ENCODE measurements around the gene RTRAF. TPM values are rescaled to one million over a fixed set of nuclear protein-coding genes. Genes with fewer than 3 reads are reported as not detected.

RTRAF gene
- total RNA-seq, 6 experiments from 2014 or later, result 35.1 to 73.0 (median 55.4) TPM

DNA sequence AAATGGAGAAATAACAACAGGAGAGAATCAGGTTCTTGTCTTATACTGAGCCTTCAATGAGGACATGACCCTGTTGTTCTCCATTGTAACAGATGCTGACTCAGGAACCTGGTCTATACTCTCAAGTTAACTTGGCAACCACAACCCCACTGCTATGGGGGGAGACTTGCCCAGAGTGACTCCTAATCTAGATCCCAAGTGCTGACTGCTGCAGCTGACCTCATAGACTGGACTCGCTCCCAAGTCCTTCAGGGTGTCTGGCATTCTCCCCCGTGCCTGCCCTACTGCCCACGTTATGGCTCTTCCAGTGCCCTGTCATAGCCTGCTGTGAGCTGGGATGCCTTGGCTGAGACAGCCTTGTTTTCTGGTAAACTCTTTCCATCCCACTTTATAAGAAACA, 42.4 kb downstream of the RTRAF start:
- no peak for ATAC-seq

DNA sequence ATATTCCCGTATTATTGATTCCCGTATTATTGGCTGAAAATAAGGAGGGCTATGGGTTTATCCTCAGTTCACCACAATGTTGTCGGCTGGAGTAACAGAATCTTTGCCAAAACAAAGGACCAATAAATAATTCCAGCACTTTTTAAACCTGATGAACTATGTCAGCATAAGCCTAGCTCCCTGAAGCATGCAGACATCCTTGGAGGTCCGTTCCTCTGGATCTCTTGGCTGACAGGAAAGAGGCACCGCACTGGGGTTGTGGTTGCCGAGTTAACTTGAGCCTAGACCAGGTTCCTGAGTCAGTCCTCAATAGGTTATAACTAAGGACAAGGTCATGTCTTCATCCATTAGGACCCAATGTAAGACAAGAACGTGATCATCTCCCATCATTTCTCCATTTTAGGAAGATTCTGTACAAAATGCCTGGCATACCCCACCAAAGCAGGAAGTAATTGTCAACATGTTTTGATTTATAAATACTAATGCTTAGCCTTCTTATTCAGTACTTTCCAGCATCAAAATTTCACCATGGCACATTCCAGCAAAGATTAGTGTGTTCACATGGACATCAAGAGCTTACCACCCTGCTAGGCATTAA, 43.0 kb downstream of the RTRAF start:
- TF ChIP-seq, protein P1, sequence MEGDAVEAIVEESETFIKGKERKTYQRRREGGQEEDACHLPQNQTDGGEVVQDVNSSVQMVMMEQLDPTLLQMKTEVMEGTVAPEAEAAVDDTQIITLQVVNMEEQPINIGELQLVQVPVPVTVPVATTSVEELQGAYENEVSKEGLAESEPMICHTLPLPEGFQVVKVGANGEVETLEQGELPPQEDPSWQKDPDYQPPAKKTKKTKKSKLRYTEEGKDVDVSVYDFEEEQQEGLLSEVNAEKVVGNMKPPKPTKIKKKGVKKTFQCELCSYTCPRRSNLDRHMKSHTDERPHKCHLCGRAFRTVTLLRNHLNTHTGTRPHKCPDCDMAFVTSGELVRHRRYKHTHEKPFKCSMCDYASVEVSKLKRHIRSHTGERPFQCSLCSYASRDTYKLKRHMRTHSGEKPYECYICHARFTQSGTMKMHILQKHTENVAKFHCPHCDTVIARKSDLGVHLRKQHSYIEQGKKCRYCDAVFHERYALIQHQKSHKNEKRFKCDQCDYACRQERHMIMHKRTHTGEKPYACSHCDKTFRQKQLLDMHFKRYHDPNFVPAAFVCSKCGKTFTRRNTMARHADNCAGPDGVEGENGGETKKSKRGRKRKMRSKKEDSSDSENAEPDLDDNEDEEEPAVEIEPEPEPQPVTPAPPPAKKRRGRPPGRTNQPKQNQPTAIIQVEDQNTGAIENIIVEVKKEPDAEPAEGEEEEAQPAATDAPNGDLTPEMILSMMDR (IDR thresholded peaks at IDR 0.05), result no peak
- no peak for TF ChIP-seq POLR2A (IDR thresholded peaks at IDR 0.05)
- Histone ChIP-seq H3K9me3 (no peaks in the 10 kb centered on the region), H3K4me1 (no peaks in the 10 kb centered on the region), H3K4me3 (no peak overlapping the region), H3K36me3 (no peaks in the 10 kb centered on the region), H3K27ac (no peak overlapping the region), H3K27me3 (no peaks in the 10 kb centered on the region)
- intact Hi-C loops (cut with DNase I), result no loop called here
- WGBS (ENCODE audit: insufficient coverage, low coverage, low lambda C conversion rate, missing lambda C conversion rate), result 56% methylated on average over 6 of the region's 7 CpGs
- no peak for ATAC-seq
- DNase-seq, result no peak

More for the DNA sequence above, 42.4 kb downstream of the RTRAF start:
- Histone ChIP-seq H3K9me3 (no peaks in the 10 kb centered on the region), H3K27ac (no peak overlapping the region), H3K27me3 (no peaks in the 10 kb centered on the region), H3K4me1 (no peaks in the 10 kb centered on the region), H3K4me3 (no peak overlapping the region), H3K36me3 (no peaks in the 10 kb centered on the region)
- intact Hi-C loops (cut with DNase I), result no loop called here
- no peak for DNase-seq
- WGBS (ENCODE audit: insufficient coverage, low coverage, low lambda C conversion rate, missing lambda C conversion rate), result no CpG with 5 or more reads among the region's 3 CpGs
- TF ChIP-seq, protein P1 (IDR thresholded peaks at IDR 0.05), result no peak
- TF ChIP-seq POLR2A (IDR thresholded peaks at IDR 0.05), result no peak

DNA sequence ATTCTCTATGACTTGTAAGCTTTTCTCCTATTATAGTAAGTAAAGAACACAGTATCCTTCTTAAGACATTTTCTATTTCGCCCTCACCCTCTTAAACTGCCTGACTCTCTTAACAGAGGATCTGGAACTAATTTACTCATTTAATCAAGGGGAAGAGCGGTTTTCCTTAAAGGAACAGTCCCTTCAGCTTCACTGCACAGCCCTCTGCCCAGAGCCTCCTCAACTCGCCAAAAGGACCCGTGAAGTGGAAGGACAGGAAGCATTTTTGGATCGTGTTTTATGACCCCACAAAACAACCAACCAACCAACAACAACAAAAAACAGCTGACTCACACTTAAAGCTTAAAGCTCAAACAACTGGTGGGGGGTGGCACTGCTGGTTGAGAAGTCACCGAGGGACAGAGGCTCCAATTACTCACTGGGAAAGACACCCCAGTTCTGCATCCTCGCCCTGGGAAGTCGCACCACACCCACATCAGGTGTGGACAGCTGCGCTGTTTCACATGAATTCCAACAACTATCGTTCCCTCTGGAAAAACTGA, 43.8 kb downstream of the RTRAF start:
- no peak overlapping the region for H3K27ac ChIP-seq
- no peak for TF ChIP-seq POLR2A (IDR thresholded peaks at IDR 0.05)
- TF ChIP-seq, protein P1 (IDR thresholded peaks at IDR 0.05), result no peak

DNA sequence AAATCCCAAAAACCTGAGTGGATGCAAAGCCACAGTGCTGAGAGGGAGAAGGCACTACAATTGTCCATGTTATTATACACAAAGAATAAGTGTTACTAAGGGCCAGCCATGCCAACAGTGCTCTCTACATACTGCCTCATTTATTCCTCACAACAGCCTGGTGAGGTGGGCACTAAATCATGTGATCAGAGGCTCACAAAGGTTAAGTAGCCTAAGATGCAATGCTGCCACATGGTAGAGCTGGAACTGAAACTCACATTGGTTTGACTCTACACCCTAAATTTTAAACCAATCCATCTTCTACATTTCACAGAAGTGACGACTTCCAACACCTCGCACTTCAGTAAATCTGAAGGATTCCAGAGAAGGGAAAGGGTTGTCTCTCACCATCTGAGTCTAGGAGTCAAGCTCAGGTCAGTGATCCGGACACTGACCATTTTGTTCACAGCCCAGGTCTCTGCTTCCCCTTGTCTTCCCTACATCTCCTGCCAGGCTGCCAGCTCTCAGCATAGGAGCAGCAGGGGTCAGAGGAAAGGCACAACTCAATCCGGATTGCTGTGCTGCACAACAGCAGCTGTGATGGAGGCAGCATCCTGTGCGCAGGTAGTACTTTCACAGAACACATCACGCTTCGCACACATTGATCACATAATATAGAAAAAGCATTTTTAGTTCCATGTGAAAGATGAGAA, 49.9 kb downstream of the RTRAF start:
- WGBS (ENCODE audit: insufficient coverage, low coverage, low lambda C conversion rate, missing lambda C conversion rate), result 57% methylated on average over 7 of the region's 7 CpGs
- no peak for ATAC-seq
- no peak for DNase-seq
- Histone ChIP-seq H3K27ac (no peak overlapping the region), H3K27me3 (no peaks in the 10 kb centered on the region), H3K9me3 (no peaks in the 10 kb centered on the region), H3K36me3 (no peaks in the 10 kb centered on the region), H3K4me3 (no peak overlapping the region), H3K4me1 (no peaks in the 10 kb centered on the region)
- TF ChIP-seq, protein P1 (IDR thresholded peaks at IDR 0.05), result no peak
- no peak for TF ChIP-seq POLR2A (IDR thresholded peaks at IDR 0.05)
- intact Hi-C loops (cut with DNase I), result no loop called here

More for the DNA sequence above, 43.8 kb downstream of the RTRAF start:
- 53% methylated on average over 9 of the region's 10 CpGs for WGBS (ENCODE audit: insufficient coverage, low coverage, low lambda C conversion rate, missing lambda C conversion rate)
- H3K4me3 ChIP-seq, result no peak overlapping the region
- H3K36me3 ChIP-seq, result no peaks in the 10 kb centered on the region
- no peak for DNase-seq
- H3K27me3 ChIP-seq, result no peaks in the 10 kb centered on the region
- ATAC-seq, result no peak
- H3K4me1 ChIP-seq, result no peaks in the 10 kb centered on the region
- intact Hi-C loops (cut with DNase I), result no loop called here
- H3K9me3 ChIP-seq, result no peaks in the 10 kb centered on the region

All from right lobe of liver (tissue), 6 donors.